Panc1 (cell line): ENCODE results near the gene ARL8A. TPM values are rescaled to one million over a fixed set of nuclear protein-coding genes. Genes with fewer than 3 reads are reported as not detected.

Experiments used
- ATAC-seq: fragments of 200-7000 bp; cut with Tn5 transposase; 2 replicates; pipeline ENCODE4 v1.9.1; 2020; ENCODE audit warnings: mild to moderate bottlenecking, moderate library complexity
- BruUV-seq: library from RNA; stranded (reverse); fragments of 400-500 nt; replicated peaks from 2 replicates; lab custom pipeline; 2021; lab: Mats Ljungman, UMichigan
- CTCF ChIA-PET: fragments of 300-600 bp; sonication (Branson Sonifier 250); formaldehyde crosslinking; loops from one replicate; lab custom pipeline; 2022; ENCODE audit warnings: antibody characterized with exemption; lab: Charles Lee
- POLR2A ChIA-PET: fragments of 300-600 bp; sonication (Branson Sonifier 250); formaldehyde crosslinking; loops from one replicate; lab custom pipeline; 2022; ENCODE audit warnings: antibody characterized with exemption; lab: Charles Lee
- DNase-seq: peaks from one replicate; pipeline ENCODE4 v3.0.0-alpha.2; 2010; ENCODE audit warnings: low read depth, low spot score
- H3K27ac ChIP-seq: 2 replicates; pipeline ENCODE4 v1.5.1; 2011; ENCODE audit warnings: mild to moderate bottlenecking, low read length, inconsistent platforms
- H3K27me3 ChIP-seq: fragments of 200-500 bp; sonication (Bioruptor generic); 2 replicates; pipeline ENCODE4 v1.6.0; 2014; ENCODE audit warnings: low read length, inconsistent platforms; ENCODE audit not compliant: control insufficient read depth, insufficient read depth
- H3K36me3 ChIP-seq: fragments of 200-500 bp; sonication (Bioruptor generic); 2 replicates; pipeline ENCODE4 v1.5.1; 2014; ENCODE audit warnings: inconsistent platforms, mild to moderate bottlenecking, low read length, moderate library complexity; ENCODE audit not compliant: control insufficient read depth, insufficient read depth
- H3K4me1 ChIP-seq: 2 replicates; pipeline ENCODE4 v1.5.1; 2011; ENCODE audit warnings: inconsistent platforms, mild to moderate bottlenecking, low read length, moderate library complexity; ENCODE audit not compliant: control insufficient read depth, insufficient read depth
- H3K4me3 ChIP-seq, 2 experiments: 2 replicates each; pipeline ENCODE4 v1.5.1; 2011 to 2012; ENCODE audit warnings: low read depth in 2 of 2, low read length in 2 of 2, mild to moderate bottlenecking in 2 of 2, inconsistent platforms in 1 of 2, moderate library complexity in 1 of 2
- H3K9me3 ChIP-seq: fragments of 200-500 bp; sonication (Bioruptor generic); 2 replicates; pipeline ENCODE4 v1.5.1; 2014; ENCODE audit warnings: low read depth, mild to moderate bottlenecking, inconsistent platforms, low read length, moderate library complexity; ENCODE audit not compliant: control insufficient read depth, insufficient read depth
- CTCF ChIP-seq: fragments of 450-650 bp; IDR thresholded peaks from 2 replicates; pipeline ENCODE4 v1.5.1; 2017; ENCODE audit warnings: mild to moderate bottlenecking
- REST ChIP-seq, 2 experiments: IDR thresholded peaks; 2 replicates each; pipeline ENCODE4 v1.6.1; 2011 to 2012; ENCODE audit warnings: low read depth in 2 of 2, control low read depth in 1 of 2, low read length in 1 of 2, mild to moderate bottlenecking in 1 of 2, moderate library complexity in 1 of 2; ENCODE audit not compliant: insufficient read depth in 1 of 2
- TCF7L2 ChIP-seq: IDR thresholded peaks from 2 replicates; pipeline ENCODE4 v1.6.1; 2011; ENCODE audit warnings: mild to moderate bottlenecking, low read depth, low read length, inconsistent platforms
- in situ Hi-C: cut with HindIII; loops from 2 replicates; pipeline ENCODE4 v1.10.0; 2016; ENCODE audit warnings: low sequenced_read_pairs, low pct_unique_long_range_greater_than_20kb
- intact Hi-C: fragments of 100-400 bp; cut with micrococcal nuclease; formaldehyde crosslinking; loops from one replicate; pipeline ENCODE4 v1.10.0; 2022; ENCODE audit not compliant: unreplicated experiment
- total RNA-seq: library from RNA; stranded (reverse); gene quantifications from one replicate; pipeline ENCODE4 v1.2.1, GENCODE V29; 2021; ENCODE audit not compliant: unreplicated experiment

The ARL8A gene
- total RNA-seq, 1 experiment from 2014 or later: 62.6 TPM

- BruUV-seq: no TSS peak
These were observed 9.3 kb downstream of the ARL8A start for GRCh38 chr1:202135221-202135721.

GRCh38 chr1:202134645-202135172 lies 9.8 kb downstream of the ARL8A start:
- peaks cover 5% of the 10 kb centered on the region; the same call in 1 of the 2 replicates for H3K4me1 ChIP-seq
- in situ Hi-C loops: no loop called here
- H3K36me3 ChIP-seq: peaks cover 6% of the 10 kb centered on the region
- no peak for DNase-seq
- no peak overlapping the region for H3K27ac ChIP-seq
- intact Hi-C loops: no loop called here
- H3K9me3 ChIP-seq: no peaks in the 10 kb centered on the region
- no TSS peak for BruUV-seq
- no peak for TF ChIP-seq TCF7L2
- no peak for TF ChIP-seq CTCF
- peak; percentile 23 for ATAC-seq
- no peaks in the 10 kb centered on the region for H3K27me3 ChIP-seq
- ChIA-PET CTCF (interaction anchor here (0.6 to 1.5 kb wide), 3 partner anchors 21 to 652 kb away, joined by 3 to 9 read pairs (median 4); no protein-coding TSS in a partner anchor), POLR2A (no interaction called here)
- H3K4me3 ChIP-seq: no peak overlapping the region

More at GRCh38 chr1:202135221-202135721, 9.3 kb downstream of the ARL8A start:
- POLR2A ChIA-PET: no interaction called here
- Histone ChIP-seq H3K27me3 (no peaks in the 10 kb centered on the region), H3K9me3 (no peaks in the 10 kb centered on the region), H3K4me3 (no peak overlapping the region), H3K27ac (no peak overlapping the region; the same call in 1 of the 2 replicates), H3K36me3 (peaks cover 6% of the 10 kb centered on the region), H3K4me1 (peaks cover 2% of the 10 kb centered on the region; the same call in 1 of the 2 replicates)
- intact Hi-C loops (no loop called here), in situ Hi-C loops (no loop called here)
- TF ChIP-seq CTCF: peak; percentile 94
- no peak for TF ChIP-seq REST (IDR thresholded peaks at IDR 0.05; ENCODE audit: insufficient read depth in 1 of 2, low read depth in 2 of 2, low read length in 1 of 2)
- CTCF ChIA-PET: interaction anchor here (0.5 to 1.5 kb wide), 6 partner anchors 12 to 257 kb away, joined by 3 to 7 read pairs (median 4); partner anchors contain the start of gene GPR37L1
- ATAC-seq (peak; percentile 93), DNase-seq (peak; percentile 42)
